ENCODE results near the gene MTMR10.

Gene MTMR10

DNA sequence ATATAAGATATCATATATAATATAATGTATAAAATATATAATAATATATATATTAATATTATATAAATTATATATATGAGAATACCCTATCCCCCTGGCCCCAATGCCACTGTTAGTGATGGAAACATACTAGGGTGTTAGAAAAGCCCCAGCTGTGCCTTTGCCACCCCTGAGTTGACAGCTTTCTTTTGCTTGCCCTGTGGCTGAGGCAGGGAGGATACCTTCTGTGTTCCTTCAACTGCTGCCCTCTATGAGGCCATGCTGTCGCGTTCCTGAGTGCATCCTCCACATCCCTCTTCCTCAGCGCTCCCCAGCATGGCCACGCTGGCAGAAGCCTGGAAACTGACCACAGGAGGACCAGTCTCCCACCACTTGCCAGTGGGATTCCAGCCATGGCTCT, 61.4 kb downstream of the MTMR10 start:
- no peaks in the 10 kb centered on the region for H3K4me1 ChIP-seq
- H3K36me3 ChIP-seq = peaks cover 15% of the 10 kb centered on the region
- H3K27me3 ChIP-seq = no peaks in the 10 kb centered on the region
- no peak for DNase-seq
- no peak overlapping the region for H3K4me3 ChIP-seq (ENCODE audit: low read depth, low read length)
- TF ChIP-seq, protein P1, sequence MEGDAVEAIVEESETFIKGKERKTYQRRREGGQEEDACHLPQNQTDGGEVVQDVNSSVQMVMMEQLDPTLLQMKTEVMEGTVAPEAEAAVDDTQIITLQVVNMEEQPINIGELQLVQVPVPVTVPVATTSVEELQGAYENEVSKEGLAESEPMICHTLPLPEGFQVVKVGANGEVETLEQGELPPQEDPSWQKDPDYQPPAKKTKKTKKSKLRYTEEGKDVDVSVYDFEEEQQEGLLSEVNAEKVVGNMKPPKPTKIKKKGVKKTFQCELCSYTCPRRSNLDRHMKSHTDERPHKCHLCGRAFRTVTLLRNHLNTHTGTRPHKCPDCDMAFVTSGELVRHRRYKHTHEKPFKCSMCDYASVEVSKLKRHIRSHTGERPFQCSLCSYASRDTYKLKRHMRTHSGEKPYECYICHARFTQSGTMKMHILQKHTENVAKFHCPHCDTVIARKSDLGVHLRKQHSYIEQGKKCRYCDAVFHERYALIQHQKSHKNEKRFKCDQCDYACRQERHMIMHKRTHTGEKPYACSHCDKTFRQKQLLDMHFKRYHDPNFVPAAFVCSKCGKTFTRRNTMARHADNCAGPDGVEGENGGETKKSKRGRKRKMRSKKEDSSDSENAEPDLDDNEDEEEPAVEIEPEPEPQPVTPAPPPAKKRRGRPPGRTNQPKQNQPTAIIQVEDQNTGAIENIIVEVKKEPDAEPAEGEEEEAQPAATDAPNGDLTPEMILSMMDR (IDR thresholded peaks at IDR 0.05; ENCODE audit: low read depth, low read length) = no peak
- H3K9me3 ChIP-seq = no peaks in the 10 kb centered on the region

DNA sequence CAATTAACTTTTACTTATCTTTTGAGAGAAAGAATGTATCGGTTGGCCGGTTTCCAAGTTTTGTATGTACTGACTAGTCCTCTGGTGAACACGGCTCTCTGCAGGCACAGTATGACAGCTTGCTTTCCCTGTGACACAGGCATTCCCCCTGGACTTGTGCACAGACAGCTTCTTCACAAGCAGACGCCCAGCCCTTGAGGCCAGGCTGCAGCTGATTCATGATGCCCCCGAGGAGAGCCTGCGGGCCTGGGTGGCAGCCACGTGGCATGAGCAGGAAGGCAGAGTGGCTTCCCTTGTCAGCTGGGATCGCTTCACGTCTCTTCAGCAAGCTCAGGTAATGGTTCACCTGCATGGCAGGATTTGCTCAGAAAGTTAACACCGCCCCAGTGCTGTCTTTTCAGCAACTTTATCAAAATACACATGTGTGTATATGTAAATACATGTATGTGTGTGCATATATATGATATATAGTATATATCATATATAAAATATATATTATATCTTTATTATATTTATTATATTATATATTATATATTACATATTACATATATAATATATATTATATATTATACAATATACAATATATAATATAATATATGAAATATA, 62.3 kb downstream of the MTMR10 start:
- H3K4me1 ChIP-seq = no peaks in the 10 kb centered on the region

GRCh38 chr15:30928076-30928475, 63.4 kb downstream of the MTMR10 start:
- TF ChIP-seq, protein P1 (IDR thresholded peaks at IDR 0.05; ENCODE audit: low read depth, low read length) = no peak
- Histone ChIP-seq H3K4me3 (ENCODE audit: low read depth, low read length) (no peak overlapping the region), H3K36me3 (peaks cover 22% of the 10 kb centered on the region), H3K9me3 (no peaks in the 10 kb centered on the region), H3K27me3 (no peaks in the 10 kb centered on the region), H3K4me1 (no peaks in the 10 kb centered on the region; the same call in 1 of the 2 replicates)
- no peak for DNase-seq

More for the DNA sequence above, 62.3 kb downstream of the MTMR10 start:
- Histone ChIP-seq H3K4me3 (ENCODE audit: low read depth, low read length) (no peak overlapping the region), H3K9me3 (no peaks in the 10 kb centered on the region), H3K27me3 (no peaks in the 10 kb centered on the region), H3K36me3 (peaks cover 19% of the 10 kb centered on the region)
- TF ChIP-seq, protein P1 (IDR thresholded peaks at IDR 0.05; ENCODE audit: low read depth, low read length) = no peak
- DNase-seq = peak; percentile 82

DNA sequence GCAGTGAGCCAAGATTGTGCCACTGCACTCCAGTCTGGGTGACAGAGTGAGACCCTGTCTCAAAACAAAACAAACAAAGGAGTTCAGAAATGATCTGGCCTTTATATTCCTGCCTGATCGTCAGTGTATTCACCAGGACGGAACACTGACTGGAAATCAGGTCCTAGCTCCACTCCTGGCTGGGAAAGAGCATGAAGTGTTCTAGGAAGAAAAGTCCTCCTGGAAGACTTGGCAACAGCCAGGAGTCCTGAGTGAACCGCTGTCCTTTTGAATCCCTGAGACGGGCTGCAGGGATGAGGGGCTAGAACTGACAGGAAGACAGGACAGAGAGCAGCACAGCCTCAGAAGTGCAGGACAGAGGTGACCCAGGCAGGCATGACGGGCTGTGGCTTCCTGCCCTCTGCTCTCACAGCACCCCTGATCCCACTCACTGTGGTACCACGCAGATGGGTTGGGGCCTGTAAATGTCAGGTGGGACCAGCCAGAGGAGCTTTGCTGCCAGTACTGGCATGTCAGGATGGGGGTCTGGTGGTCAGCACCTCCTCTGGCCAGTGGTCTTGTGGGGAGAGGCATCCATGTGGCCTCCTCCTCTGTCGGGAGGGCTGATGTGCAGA, 64.2 kb downstream of the MTMR10 start:
- H3K4me3 ChIP-seq (ENCODE audit: low read depth, low read length) = no peak overlapping the region
- no peaks in the 10 kb centered on the region; the same call in 1 of the 2 replicates for H3K4me1 ChIP-seq
- DNase-seq = no peak
- no peaks in the 10 kb centered on the region for H3K27me3 ChIP-seq
- no peaks in the 10 kb centered on the region for H3K9me3 ChIP-seq
- TF ChIP-seq, protein P1 (IDR thresholded peaks at IDR 0.05; ENCODE audit: low read depth, low read length) = no peak
- H3K36me3 ChIP-seq = peaks cover 29% of the 10 kb centered on the region

- DNase-seq = no peak
- H3K36me3 ChIP-seq = peaks cover 31% of the 10 kb centered on the region
- H3K27me3 ChIP-seq = no peaks in the 10 kb centered on the region
- TF ChIP-seq, protein P1 (IDR thresholded peaks at IDR 0.05; ENCODE audit: low read depth, low read length) = no peak
- H3K9me3 ChIP-seq = no peaks in the 10 kb centered on the region
- no peak overlapping the region for H3K4me3 ChIP-seq (ENCODE audit: low read depth, low read length)
- peaks cover 6% of the 10 kb centered on the region; the same call in 1 of the 2 replicates for H3K4me1 ChIP-seq
Measured at GRCh38 chr15:30926161-30926560, 65.3 kb downstream of the MTMR10 start.

- TF ChIP-seq, protein P1 (IDR thresholded peaks at IDR 0.05; ENCODE audit: low read depth, low read length) = no peak
- Histone ChIP-seq H3K9me3 (no peaks in the 10 kb centered on the region), H3K4me1 (peaks cover 6% of the 10 kb centered on the region; the same call in 1 of the 2 replicates), H3K27me3 (no peaks in the 10 kb centered on the region), H3K36me3 (peaks cover 31% of the 10 kb centered on the region), H3K4me3 (ENCODE audit: low read depth, low read length) (no peak overlapping the region)
- no peak for DNase-seq
Measured at GRCh38 chr15:30925686-30926085, 65.7 kb downstream of the MTMR10 start.

Data from BE2C (cell line).